Endothelial cell of umbilical vein (primary cell): ENCODE results near the gene TNFRSF1B.

Experiments used
- EZH2 ChIP-seq: IDR thresholded peaks from 2 replicates; pipeline ENCODE4 v1.6.1; 2012; ENCODE audit warnings: borderline replicate concordance, low read depth, mild to moderate bottlenecking, moderate library complexity, low read length, inconsistent platforms; ENCODE audit not compliant: severe bottlenecking
- JUN ChIP-seq: IDR thresholded peaks from 2 replicates; pipeline ENCODE4 v1.6.1; 2011; ENCODE audit warnings: borderline replicate concordance, low read depth; ENCODE audit not compliant: insufficient read length, insufficient read depth
- MYC ChIP-seq: IDR thresholded peaks from one replicate; pipeline ENCODE4 v1.6.1; 2011; ENCODE audit warnings: mild to moderate bottlenecking, low read depth, low read length
- POLR2A ChIP-seq: IDR thresholded peaks from 2 replicates; pipeline ENCODE4 v1.6.1; 2012; ENCODE audit warnings: low read depth, mild to moderate bottlenecking, control low read depth, low read length
- TF ChIP-seq, protein P1 (sequence below), 2 donors: IDR thresholded peaks; 1 replicate in 1 of 2; 2 replicates in 1 of 2; pipeline ENCODE4 v1.5.1; 2011; ENCODE audit warnings: low read length in 2 of 2, mild to moderate bottlenecking in 2 of 2, moderate library complexity in 2 of 2, control low read depth in 1 of 2, inconsistent platforms in 1 of 2, low read depth in 1 of 2; ENCODE audit not compliant: insufficient read depth in 1 of 2; ENCODE audit errors: extremely low read depth in 1 of 2

- TF ChIP-seq, protein P1, sequence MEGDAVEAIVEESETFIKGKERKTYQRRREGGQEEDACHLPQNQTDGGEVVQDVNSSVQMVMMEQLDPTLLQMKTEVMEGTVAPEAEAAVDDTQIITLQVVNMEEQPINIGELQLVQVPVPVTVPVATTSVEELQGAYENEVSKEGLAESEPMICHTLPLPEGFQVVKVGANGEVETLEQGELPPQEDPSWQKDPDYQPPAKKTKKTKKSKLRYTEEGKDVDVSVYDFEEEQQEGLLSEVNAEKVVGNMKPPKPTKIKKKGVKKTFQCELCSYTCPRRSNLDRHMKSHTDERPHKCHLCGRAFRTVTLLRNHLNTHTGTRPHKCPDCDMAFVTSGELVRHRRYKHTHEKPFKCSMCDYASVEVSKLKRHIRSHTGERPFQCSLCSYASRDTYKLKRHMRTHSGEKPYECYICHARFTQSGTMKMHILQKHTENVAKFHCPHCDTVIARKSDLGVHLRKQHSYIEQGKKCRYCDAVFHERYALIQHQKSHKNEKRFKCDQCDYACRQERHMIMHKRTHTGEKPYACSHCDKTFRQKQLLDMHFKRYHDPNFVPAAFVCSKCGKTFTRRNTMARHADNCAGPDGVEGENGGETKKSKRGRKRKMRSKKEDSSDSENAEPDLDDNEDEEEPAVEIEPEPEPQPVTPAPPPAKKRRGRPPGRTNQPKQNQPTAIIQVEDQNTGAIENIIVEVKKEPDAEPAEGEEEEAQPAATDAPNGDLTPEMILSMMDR (IDR thresholded peaks at IDR 0.05; ENCODE audit: extremely low read depth in 1 of 2, insufficient read depth in 1 of 2, low read depth in 1 of 2, low read length in 2 of 2) = peak; percentile 53 to 62
- TF ChIP-seq MYC = no peak
- TF ChIP-seq EZH2 = no peak
- TF ChIP-seq POLR2A = no peak
- TF ChIP-seq JUN = no peak
Observed at GRCh38 chr1:12244078-12244477, 77.3 kb downstream of the TNFRSF1B start.
